HEK293T (cell line): ENCODE data around the gene NAP1L4.

Experiments
- ARNT ChIP-seq: fragments of 450-650 bp; IDR thresholded peaks from 2 replicates; pipeline ENCODE4 v1.6.1; 2017; ENCODE audit warnings: mild to moderate bottlenecking
- BHLHE40 ChIP-seq: fragments of 450-650 bp; IDR thresholded peaks from 2 replicates; pipeline ENCODE4 v1.6.1; 2016; ENCODE audit warnings: mild to moderate bottlenecking, moderate library complexity, borderline replicate concordance
- CTBP1 ChIP-seq: fragments of 450-650 bp; IDR thresholded peaks from 2 replicates; pipeline ENCODE4 v1.6.1; 2016; ENCODE audit warnings: borderline replicate concordance
- ELF4 ChIP-seq: fragments of 450-650 bp; IDR thresholded peaks from 2 replicates; pipeline ENCODE4 v1.6.1; 2017; ENCODE audit warnings: antibody characterized with exemption
- FOXA1 ChIP-seq: fragments of 450-650 bp; IDR thresholded peaks from 2 replicates; pipeline ENCODE4 v1.6.1; 2016; ENCODE audit warnings: mild to moderate bottlenecking
- FOXK2 ChIP-seq: fragments of 450-650 bp; IDR thresholded peaks from 2 replicates; pipeline ENCODE4 v1.6.1; 2016; ENCODE audit warnings: mild to moderate bottlenecking
- FOXM1 ChIP-seq: fragments of 450-650 bp; IDR thresholded peaks from 2 replicates; pipeline ENCODE4 v1.6.1; 2017; ENCODE audit warnings: mild to moderate bottlenecking, borderline replicate concordance
- HDGF ChIP-seq: fragments of 450-650 bp; IDR thresholded peaks from 2 replicates; pipeline ENCODE4 v1.6.1; 2017; ENCODE audit warnings: antibody characterized with exemption, borderline replicate concordance
- L3MBTL2 ChIP-seq: fragments of 450-650 bp; conservative IDR thresholded peaks from 2 replicates; pipeline ENCODE4 v1.6.1; 2016; ENCODE audit warnings: mild to moderate bottlenecking
- LEF1 ChIP-seq: fragments of 450-650 bp; IDR thresholded peaks from 2 replicates; pipeline ENCODE4 v1.6.1; 2017; ENCODE audit warnings: mild to moderate bottlenecking, borderline replicate concordance
- PKNOX1 ChIP-seq: fragments of 450-650 bp; IDR thresholded peaks from 2 replicates; pipeline ENCODE4 v1.6.1; 2016
- SP1 ChIP-seq: fragments of 450-650 bp; IDR thresholded peaks from 2 replicates; pipeline ENCODE4 v1.6.1; 2017
- TARDBP ChIP-seq: fragments of 450-650 bp; IDR thresholded peaks from 2 replicates; pipeline ENCODE4 v1.6.1; 2016
- ZNF384 ChIP-seq: fragments of 450-650 bp; IDR thresholded peaks from 2 replicates; pipeline ENCODE4 v1.6.1; 2016

GRCh38 chr11:2914455-2915195 is 77.5 kb downstream of the NAP1L4 start:
- no peak for TF ChIP-seq SP1
- no peak for TF ChIP-seq TARDBP
- no peak for TF ChIP-seq FOXK2
- no peak for TF ChIP-seq HDGF
- no peak for TF ChIP-seq FOXM1
- no peak for TF ChIP-seq BHLHE40
- TF ChIP-seq PKNOX1 = no peak
- TF ChIP-seq CTBP1 = no peak
- TF ChIP-seq FOXA1 = no peak
- no peak for TF ChIP-seq ELF4
- no peak for TF ChIP-seq ARNT
- no peak for TF ChIP-seq L3MBTL2
- TF ChIP-seq LEF1 = no peak
- TF ChIP-seq ZNF384 = no peak
